ENCODE data around the gene SBF1. TPM values are rescaled to one million over a fixed set of nuclear protein-coding genes. Genes with fewer than 3 reads are reported as not detected.

The SBF1 gene
- total RNA-seq, 2 donors from 2014 or later = 89.9 to 90.1 TPM

- Mint-ChIP-seq H3K27me3 (ENCODE audit: insufficient read depth) (no peaks in the 10 kb centered on the region), H3K4me1 (no peaks in the 10 kb centered on the region), H3K36me3 (ENCODE audit: low read depth) (peaks cover 49% of the 10 kb centered on the region), H3K27ac (no peak overlapping the region), H3K9me3 (no peaks in the 10 kb centered on the region), H3K4me3 (no peak overlapping the region)
- no peak for TF ChIP-seq CTCF (conservative IDR thresholded peaks at IDR 0.05)
- no peak overlapping the region for H3K9ac ChIP-seq (ENCODE audit: extremely low read depth, low read length, poor library complexity, severe bottlenecking)
- no peaks in the 10 kb centered on the region for H3K27me3 ChIP-seq (ENCODE audit: control insufficient read depth, insufficient read depth, low read length, poor library complexity, severe bottlenecking)
- no peak overlapping the region for H3K4me3 ChIP-seq (ENCODE audit: low read length)
- no peaks in the 10 kb centered on the region for H3K4me1 ChIP-seq (ENCODE audit: control insufficient read depth, insufficient read depth, low read length)
- WGBS, 2 experiments (ENCODE audit: insufficient coverage in 1 of 2, insufficient read length in 1 of 2) = 95 to 96% methylated on average over 16 to 30 of the region's 30 CpGs
- no peak for DNase-seq
- H3K27ac ChIP-seq (ENCODE audit: low read depth, low read length) = no peak overlapping the region
- H3K36me3 ChIP-seq (ENCODE audit: control insufficient read depth, insufficient read depth, low read length) = peaks cover 46% of the 10 kb centered on the region
- no peaks in the 10 kb centered on the region for H3K9me3 ChIP-seq (ENCODE audit: control insufficient read depth, low read length)
Measured at GRCh38 chr22:50461979-50462540, 12.8 kb downstream of the SBF1 start.

- no peak for TF ChIP-seq CTCF (conservative IDR thresholded peaks at IDR 0.05)
- H3K27me3 Mint-ChIP-seq (ENCODE audit: insufficient read depth) = no peaks in the 10 kb centered on the region
- H3K4me1 ChIP-seq (ENCODE audit: control insufficient read depth, insufficient read depth, low read length) = no peaks in the 10 kb centered on the region
- peaks cover 47% of the 10 kb centered on the region for H3K36me3 Mint-ChIP-seq (ENCODE audit: low read depth)
- H3K9ac ChIP-seq (ENCODE audit: extremely low read depth, low read length, poor library complexity, severe bottlenecking) = no peak overlapping the region
- peaks cover 46% of the 10 kb centered on the region for H3K36me3 ChIP-seq (ENCODE audit: control insufficient read depth, insufficient read depth, low read length)
- no peaks in the 10 kb centered on the region for H3K4me1 Mint-ChIP-seq
- H3K9me3 Mint-ChIP-seq = no peaks in the 10 kb centered on the region
- H3K4me3 ChIP-seq (ENCODE audit: low read length) = no peak overlapping the region
- no peaks in the 10 kb centered on the region for H3K9me3 ChIP-seq (ENCODE audit: control insufficient read depth, low read length)
- no peak overlapping the region for H3K4me3 Mint-ChIP-seq
- H3K27me3 ChIP-seq (ENCODE audit: control insufficient read depth, insufficient read depth, low read length, poor library complexity, severe bottlenecking) = no peaks in the 10 kb centered on the region
- no peak for DNase-seq
- no peak overlapping the region for H3K27ac Mint-ChIP-seq
- no peak overlapping the region for H3K27ac ChIP-seq (ENCODE audit: low read depth, low read length)
- WGBS, 2 experiments (ENCODE audit: insufficient coverage in 1 of 2, insufficient read length in 1 of 2) = 96 to 99% methylated on average over 21 to 26 of the region's 26 CpGs
Measured at GRCh38 chr22:50461536-50461935, 13.3 kb downstream of the SBF1 start.

GRCh38 chr22:50460938-50461337, 13.9 kb downstream of the SBF1 start:
- H3K4me3 ChIP-seq (ENCODE audit: low read length) = no peak overlapping the region
- TF ChIP-seq CTCF (conservative IDR thresholded peaks at IDR 0.05) = no peak
- no peak overlapping the region for H3K9ac ChIP-seq (ENCODE audit: extremely low read depth, low read length, poor library complexity, severe bottlenecking)
- H3K4me1 ChIP-seq (ENCODE audit: control insufficient read depth, insufficient read depth, low read length) = no peaks in the 10 kb centered on the region
- WGBS, 2 experiments (ENCODE audit: insufficient coverage in 1 of 2, insufficient read length in 1 of 2) = 94 to 95% methylated on average over 14 to 17 of the region's 17 CpGs
- H3K36me3 ChIP-seq (ENCODE audit: control insufficient read depth, insufficient read depth, low read length) = peaks cover 45% of the 10 kb centered on the region
- no peak for DNase-seq
- H3K27ac ChIP-seq (ENCODE audit: low read depth, low read length) = no peak overlapping the region
- no peaks in the 10 kb centered on the region for H3K9me3 Mint-ChIP-seq
- no peaks in the 10 kb centered on the region for H3K27me3 ChIP-seq (ENCODE audit: control insufficient read depth, insufficient read depth, low read length, poor library complexity, severe bottlenecking)
- no peaks in the 10 kb centered on the region for H3K4me1 Mint-ChIP-seq
- no peak overlapping the region for H3K27ac Mint-ChIP-seq
- H3K4me3 Mint-ChIP-seq = no peak overlapping the region
- no peaks in the 10 kb centered on the region for H3K9me3 ChIP-seq (ENCODE audit: control insufficient read depth, low read length)
- peaks cover 41% of the 10 kb centered on the region for H3K36me3 Mint-ChIP-seq (ENCODE audit: low read depth)
- no peaks in the 10 kb centered on the region for H3K27me3 Mint-ChIP-seq (ENCODE audit: insufficient read depth)
